ENCODE data around the gene MIF4GD. TPM values are rescaled to one million over a fixed set of nuclear protein-coding genes. Genes with fewer than 3 reads are reported as not detected.

The MIF4GD gene
- total RNA-seq, 1 donor: 19.9 TPM

Other genes with a start within 250 kb of the MIF4GD start
- gene ATP5PD, start 224.3 kb downstream of the MIF4GD start, total RNA-seq: 150 TPM
- 18.6 TPM for gene KCTD2, start 224.0 kb downstream of the MIF4GD start, total RNA-seq
- gene SLC16A5, start 183.3 kb downstream of the MIF4GD start, total RNA-seq: 13.0 TPM
- 1.4 TPM for gene ARMC7, start 161.3 kb downstream of the MIF4GD start, total RNA-seq
- gene NT5C, start 139.5 kb downstream of the MIF4GD start, total RNA-seq: 24.3 TPM
- 33.5 TPM for gene JPT1, start 116.7 kb downstream of the MIF4GD start, total RNA-seq
- 64.4 TPM for gene SUMO2, start 88.3 kb downstream of the MIF4GD start, total RNA-seq
- 25.6 TPM for gene NUP85, start 65.6 kb downstream of the MIF4GD start, total RNA-seq
- gene GGA3, start 9.6 kb downstream of the MIF4GD start, total RNA-seq: 36.9 TPM
- gene MRPS7, start 9.4 kb downstream of the MIF4GD start, total RNA-seq: 27.1 TPM
- 5.9 TPM for gene SLC25A19, start 18.2 kb upstream of the MIF4GD start, total RNA-seq
- gene GRB2, start 134.4 kb upstream of the MIF4GD start, total RNA-seq: 151 TPM
- gene TMEM94, start 185.4 kb upstream of the MIF4GD start, total RNA-seq: 21.1 TPM
- 0.10 TPM for gene CASKIN2, start 244.3 kb upstream of the MIF4GD start, total RNA-seq
- 14.7 TPM for gene TSEN54, start 245.3 kb upstream of the MIF4GD start, total RNA-seq